GM18861 (cell line): Measurements from ENCODE around the gene SRRT.
"Not testable (repeated sequence)": the region's sequence is repeated elsewhere in the genome, so short reads cannot be mapped to it uniquely, and the experiment has no call there.

Experiments
- ATAC-seq: cut with Tn5 transposase; IDR thresholded peaks from one replicate; pipeline ENCODE4 v1.9.1; 2021; ENCODE audit not compliant: unreplicated experiment

Gene SRRT

GRCh38 chr7:100854899-100855298 is 20.0 kb upstream of the SRRT start:
- ATAC-seq, result not testable (repeated sequence)

GRCh38 chr7:100855515-100855914 is 19.4 kb upstream of the SRRT start:
- ATAC-seq, result no peak

GRCh38 chr7:100856871-100857282 is 18.0 kb upstream of the SRRT start:
- no peak for ATAC-seq

GRCh38 chr7:100859856-100860255 is 15.0 kb upstream of the SRRT start:
- ATAC-seq, result no peak

GRCh38 chr7:100860702-100861615 is 13.9 kb upstream of the SRRT start:
- no peak for ATAC-seq

- no peak for ATAC-seq
These were observed 13.3 kb upstream of the SRRT start for GRCh38 chr7:100861616-100861985.

GRCh38 chr7:100863406-100863950 is 11.4 kb upstream of the SRRT start:
- no peak for ATAC-seq

- ATAC-seq, result no peak
These were observed 10.5 kb upstream of the SRRT start for GRCh38 chr7:100864263-100864845.

- no peak for ATAC-seq
These were observed 9.5 kb upstream of the SRRT start for GRCh38 chr7:100865372-100865911.

- no peak for ATAC-seq
These were observed 8.8 kb upstream of the SRRT start for GRCh38 chr7:100865938-100866728.

GRCh38 chr7:100866729-100867039 is 8.2 kb upstream of the SRRT start:
- no peak for ATAC-seq

- ATAC-seq, result no peak
These were observed 7.7 kb upstream of the SRRT start, which contains the start of gene TRIP6 for GRCh38 chr7:100867040-100867775. TRIP6 (plus strand) TSS chr7:100867387; CDS start chr7:100867498, 111 bp downstream.

- ATAC-seq, result no peak
These were observed 7.0 kb upstream of the SRRT start for GRCh38 chr7:100867776-100868485.

- ATAC-seq, result no peak
These were observed 1.2 kb upstream of the SRRT start for GRCh38 chr7:100873599-100874299.

- ATAC-seq, result no peak
These were observed 665 bp upstream of the SRRT start for GRCh38 chr7:100874300-100874576.

- peak; percentile 12 for ATAC-seq
These were observed 451 bp downstream of the SRRT start for GRCh38 chr7:100875356-100875751.

- no peak for ATAC-seq
These were observed 3.1 kb downstream of the SRRT start for GRCh38 chr7:100878013-100878412.

GRCh38 chr7:100878685-100879084 is 3.8 kb downstream of the SRRT start:
- no peak for ATAC-seq

GRCh38 chr7:100879685-100880261 is 4.9 kb downstream of the SRRT start:
- ATAC-seq, result no peak
